Pancreas (tissue), 10 donors: ENCODE data around the gene RAPGEF3. TPM values are rescaled to one million over a fixed set of nuclear protein-coding genes. Genes with fewer than 3 reads are reported as not detected.
A peak's percentile ranks its signal among the peaks of the same experiment; 100 is the strongest.

Experiments used
- ATAC-seq, 4 donors: fragments of 200-7000 bp; cut with Tn5 transposase; one replicate each; pipeline versions ENCODE4 v1.8.0 to v1.9.1; 2020; ENCODE audit warnings: mild to moderate bottlenecking in 4 of 4, moderate library complexity in 4 of 4
- DNase-seq, 6 donors: peaks; one replicate each; pipeline ENCODE4 v3.0.0-alpha.2; 2020
- FAIRE-seq: peaks from 2 replicates; lab custom pipeline; 2012; peaks lifted over from hg19 to GRCh38; lab: Jason Lieb, UNC
- H3K27ac ChIP-seq, 4 donors: fragments of 200-600 bp; sonication (generic); 1 replicate in 3 of 4; 2 replicates in 1 of 4; pipeline versions ENCODE4 v1.5.0 to v1.8.0; 2020
- H3K27me3 ChIP-seq, 4 donors: fragments of 200-600 bp; one replicate each; pipeline ENCODE4 v1.8.0; 2021
- H3K36me3 ChIP-seq, 3 donors: fragments of 200-600 bp; sonication (generic) in 1 of 3; one replicate each; pipeline versions ENCODE4 v1.5.0 to v1.8.0; 2020 to 2021
- H3K4me1 ChIP-seq, 3 donors: fragments of 200-600 bp; one replicate each; pipeline ENCODE4 v1.8.0; 2021
- H3K4me3 ChIP-seq, 4 donors: fragments of 200-600 bp; sonication (generic) in 2 of 4; one replicate each; pipeline versions ENCODE4 v1.5.0 to v1.8.0; 2020 to 2021
- H3K9me3 ChIP-seq, 4 donors: fragments of 200-600 bp; one replicate each; pipeline ENCODE4 v1.8.0; 2021
- WGBS, 2 donors: extraction: QIAGEN DNeasy Blood & Tissue Kit; methylation state at CpG; one replicate each; pipeline ENCODE4 v1.1.7; 2013; 5-methylcytosine and 5-hydroxymethylcytosine counted together
- intact Hi-C, 3 donors: fragments of 100-400 bp; cut with DNase I; formaldehyde crosslinking; loops; one replicate each; pipeline versions ENCODE4 v1.11.1 to v1.14.2; 2022
- polyA plus RNA-seq, 2 donors: library from polyadenylated mRNA; stranded (reverse); fragments of 200-250 nt; gene quantifications; one replicate each; pipeline ENCODE4 v1.2.3, GENCODE V29; 2013
- total RNA-seq, 6 donors: library from RNA; stranded (reverse); fragmentation: NEBNext Ultra II Directional in 4 of 6; extraction: Animal tissue kit (Norgen Biotek cat#: 25700) in 4 of 6; gene quantifications; one replicate each; pipeline versions ENCODE4 v1.2.1 to v1.2.4, GENCODE V29; 2021 to 2023
- TF ChIP-seq, protein P1 (sequence below), 4 donors: fragments of 200-600 bp; sonication (generic) in 3 of 4; IDR thresholded peaks; one replicate each; pipeline versions ENCODE4 v1.5.0 to v1.8.0; 2021; ENCODE audit warnings: antibody characterized with exemption in 4 of 4
- donor health status: healthy with polysubstance abuse.
- donor health status: DM: no; HTN: no; CAD: no; lungs with moderate emphysema.
- donor health status: DM: no; HTN: no; CAD: no.
- donor health status: control.
- donor health status: control.
- donor health status: Bipolar disorder and iron deficiency.
- donor health status: DM: yes; HTN: yes; CAD: no.
- donor health status: DM: no; HTN: no; CAD: no.
- donor health status: DM: no; HTN: no; CAD: no.
- donor health status: DM: yes; HTN: yes; CAD: no.

The RAPGEF3 gene
- total and polyA plus RNA-seq, 8 donors, result 2.5 to 54.4 (median 5.5) TPM

DNA sequence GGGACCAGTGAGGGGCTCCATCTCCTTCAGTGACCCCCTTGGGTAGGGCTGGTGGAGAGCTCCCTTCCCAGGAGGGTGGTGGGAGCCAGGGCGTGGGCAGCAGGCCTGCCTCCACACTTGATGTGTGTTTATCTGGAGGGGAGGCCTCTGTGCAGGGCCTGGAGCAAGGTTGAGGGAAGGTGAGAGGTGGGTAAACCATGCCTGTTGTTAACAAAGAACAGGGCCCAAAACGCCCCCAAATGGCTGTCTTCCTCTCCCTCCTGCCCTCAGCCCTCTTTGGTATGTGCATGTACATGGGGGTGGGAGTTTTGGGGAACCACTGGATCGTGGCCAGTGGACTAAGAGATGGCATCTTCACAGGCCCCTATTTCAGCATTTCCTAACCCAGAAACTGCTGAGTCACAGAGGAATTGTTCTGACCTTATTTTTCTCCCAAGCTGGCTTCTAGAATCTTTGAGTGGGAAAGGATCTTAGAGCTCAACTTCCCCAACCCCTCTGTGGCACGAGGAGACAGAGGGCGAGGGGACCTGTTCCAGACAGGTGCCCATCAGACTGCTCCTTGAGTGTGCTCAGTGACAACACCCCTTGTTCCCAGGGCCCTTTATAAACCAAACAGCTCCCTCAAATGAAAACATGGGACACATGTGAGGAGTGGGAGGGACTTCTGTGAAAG, 17.9 kb upstream of the RAPGEF3 start:
- DNase-seq (no peak), ATAC-seq (no peak), FAIRE-seq (no peak)
- Histone ChIP-seq H3K4me1 (peaks cover 0 to 16% (median 0%) of the 10 kb centered on the region in 3 donors), H3K27ac (no peak overlapping the region), H3K36me3 (no peaks in the 10 kb centered on the region), H3K27me3 (no peaks in the 10 kb centered on the region), H3K9me3 (no peaks in the 10 kb centered on the region), H3K4me3 (no peak overlapping the region)
- intact Hi-C loops, result loop anchor here in 2 of 3 donors (5.0 to 10.0 kb wide), 3 partner anchors 34 to 744 kb away; no protein-coding TSS in a partner anchor
- 70 to 71% methylated on average over 5 of the region's 5 CpGs for WGBS, 2 donors
- TF ChIP-seq, protein P1, sequence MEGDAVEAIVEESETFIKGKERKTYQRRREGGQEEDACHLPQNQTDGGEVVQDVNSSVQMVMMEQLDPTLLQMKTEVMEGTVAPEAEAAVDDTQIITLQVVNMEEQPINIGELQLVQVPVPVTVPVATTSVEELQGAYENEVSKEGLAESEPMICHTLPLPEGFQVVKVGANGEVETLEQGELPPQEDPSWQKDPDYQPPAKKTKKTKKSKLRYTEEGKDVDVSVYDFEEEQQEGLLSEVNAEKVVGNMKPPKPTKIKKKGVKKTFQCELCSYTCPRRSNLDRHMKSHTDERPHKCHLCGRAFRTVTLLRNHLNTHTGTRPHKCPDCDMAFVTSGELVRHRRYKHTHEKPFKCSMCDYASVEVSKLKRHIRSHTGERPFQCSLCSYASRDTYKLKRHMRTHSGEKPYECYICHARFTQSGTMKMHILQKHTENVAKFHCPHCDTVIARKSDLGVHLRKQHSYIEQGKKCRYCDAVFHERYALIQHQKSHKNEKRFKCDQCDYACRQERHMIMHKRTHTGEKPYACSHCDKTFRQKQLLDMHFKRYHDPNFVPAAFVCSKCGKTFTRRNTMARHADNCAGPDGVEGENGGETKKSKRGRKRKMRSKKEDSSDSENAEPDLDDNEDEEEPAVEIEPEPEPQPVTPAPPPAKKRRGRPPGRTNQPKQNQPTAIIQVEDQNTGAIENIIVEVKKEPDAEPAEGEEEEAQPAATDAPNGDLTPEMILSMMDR (IDR thresholded peaks at IDR 0.05), result no peak

DNA sequence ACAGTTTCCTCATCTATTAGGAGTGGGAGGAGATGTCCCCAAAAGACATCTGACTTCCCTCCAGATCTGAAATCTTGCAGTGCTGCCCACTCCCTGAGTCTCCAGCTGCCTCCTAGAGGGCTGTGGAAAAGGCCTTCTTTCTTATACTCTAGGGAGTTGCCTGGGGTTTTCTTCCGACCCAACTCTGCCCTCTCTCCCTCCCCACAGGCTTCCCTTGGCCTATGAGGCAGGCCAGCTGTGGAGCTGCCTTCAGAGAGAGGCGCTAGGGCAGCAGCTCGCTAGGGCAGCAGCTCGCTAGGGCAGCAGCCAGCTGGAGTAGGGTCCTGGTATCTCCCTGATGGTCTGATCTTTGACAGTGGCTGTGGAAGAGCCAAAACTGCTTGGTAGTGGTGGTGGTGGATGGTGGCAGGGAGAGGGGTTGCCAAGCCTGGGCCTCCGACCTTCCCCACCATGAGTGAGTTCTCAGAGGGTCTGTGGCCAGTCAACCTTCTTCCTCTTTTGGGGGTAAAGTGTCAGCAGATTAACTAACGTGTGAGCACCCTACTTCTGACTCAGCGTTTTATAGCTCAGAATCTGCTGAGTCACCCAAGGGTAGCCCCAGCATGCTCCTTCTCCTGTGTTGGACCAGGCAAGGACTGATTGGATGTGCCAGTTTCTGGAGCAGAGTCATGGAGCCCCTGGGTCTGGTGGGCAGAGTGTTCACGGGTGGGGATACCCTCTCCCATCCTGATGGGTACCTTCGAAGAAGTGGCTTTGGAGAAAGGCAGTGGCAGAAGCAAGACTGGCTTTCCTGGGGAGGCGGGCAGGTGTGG, 16.6 kb upstream of the RAPGEF3 start:
- WGBS, 2 donors, result 76 to 81% methylated on average over 10 of the region's 10 CpGs
- TF ChIP-seq, protein P1 (IDR thresholded peaks at IDR 0.05), result no peak
- Histone ChIP-seq H3K27ac (no peak overlapping the region), H3K27me3 (no peaks in the 10 kb centered on the region), H3K36me3 (no peaks in the 10 kb centered on the region), H3K4me3 (no peak overlapping the region), H3K9me3 (no peaks in the 10 kb centered on the region), H3K4me1 (peaks cover 0 to 16% (median 0%) of the 10 kb centered on the region in 3 donors)
- FAIRE-seq, result no peak
- no peak for DNase-seq
- no peak for ATAC-seq
- intact Hi-C loops, result loop anchor here in 2 of 3 donors (5.0 to 10.0 kb wide), 3 partner anchors 33 to 743 kb away; no protein-coding TSS in a partner anchor

DNA sequence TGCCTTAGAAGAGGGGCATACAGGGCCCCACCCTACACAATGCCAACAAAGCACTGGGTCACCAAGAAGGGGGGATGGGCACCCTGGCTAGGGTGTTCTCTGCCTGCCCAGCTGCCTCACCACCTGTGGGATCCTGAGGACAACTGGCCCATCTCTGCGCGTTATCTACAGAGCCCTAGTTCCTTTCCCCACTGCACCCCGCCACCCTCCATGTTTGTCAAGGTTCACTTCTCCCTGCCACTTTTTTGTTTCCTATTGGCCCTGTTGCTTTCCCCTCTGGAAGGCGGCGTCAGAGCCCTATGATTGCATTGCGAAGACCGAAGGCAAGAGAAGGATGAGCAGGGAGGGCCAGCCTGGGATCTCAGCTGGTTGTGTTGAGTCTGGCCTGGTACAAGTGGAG, 16.0 kb upstream of the RAPGEF3 start:
- DNase-seq, result no peak
- intact Hi-C loops, result loop anchor here in 2 of 3 donors (5.0 to 10.0 kb wide), 3 partner anchors 32 to 742 kb away; no protein-coding TSS in a partner anchor
- Histone ChIP-seq H3K36me3 (no peaks in the 10 kb centered on the region), H3K4me1 (peaks cover 0 to 16% (median 0%) of the 10 kb centered on the region in 3 donors), H3K9me3 (no peaks in the 10 kb centered on the region), H3K27me3 (no peaks in the 10 kb centered on the region), H3K4me3 (no peak overlapping the region), H3K27ac (no peak overlapping the region)
- ATAC-seq, result no peak
- WGBS, 2 donors, result 93 to 95% methylated on average over 7 of the region's 7 CpGs
- FAIRE-seq, result no peak
- TF ChIP-seq, protein P1 (IDR thresholded peaks at IDR 0.05), result no peak

DNA sequence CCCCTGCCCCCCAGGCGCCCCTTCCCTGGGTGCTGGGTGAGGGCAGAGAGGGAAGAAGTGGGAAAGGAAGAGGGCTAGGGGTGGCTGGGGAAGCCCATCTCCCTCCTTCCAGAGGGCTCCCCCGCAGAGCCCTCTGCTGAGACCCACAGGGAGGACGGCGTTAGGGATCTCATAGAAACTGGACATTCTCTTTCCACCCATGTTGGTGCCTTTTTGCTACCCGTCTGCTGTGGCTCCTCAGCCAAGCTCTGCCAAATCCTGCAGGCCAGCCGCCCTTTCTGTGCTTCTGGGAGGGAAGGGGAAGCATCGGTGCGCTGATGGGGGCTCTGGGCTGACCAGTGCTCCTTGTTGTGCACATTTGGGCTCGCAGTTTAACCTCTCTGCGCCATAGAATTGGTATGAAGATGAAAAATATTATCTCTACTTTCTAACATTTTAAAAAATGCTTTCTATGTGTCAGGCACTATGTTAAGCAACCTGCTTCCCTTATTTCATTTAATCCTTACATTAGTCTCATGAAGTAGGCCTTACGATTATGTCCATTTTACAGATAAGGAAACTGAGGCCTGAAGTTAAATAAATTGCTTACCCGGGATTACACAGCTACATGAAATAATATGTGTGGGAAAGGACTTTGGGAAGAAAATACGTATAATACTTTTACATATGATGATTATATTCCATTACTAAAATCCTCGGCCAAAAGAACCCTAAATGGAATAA, 15.3 kb upstream of the RAPGEF3 start:
- Histone ChIP-seq H3K27ac (peak overlapping the region in 3 of 4 donors; percentile 66 to 83 (median 73)), H3K36me3 (no peaks in the 10 kb centered on the region), H3K4me1 (peaks cover 0 to 16% (median 0%) of the 10 kb centered on the region in 3 donors), H3K4me3 (peak overlapping the region; percentile 54 to 96 (median 93)), H3K27me3 (no peaks in the 10 kb centered on the region), H3K9me3 (no peaks in the 10 kb centered on the region)
- TF ChIP-seq, protein P1 (IDR thresholded peaks at IDR 0.05), result no peak
- WGBS, 2 donors, result 35 to 41% methylated on average over 14 of the region's 14 CpGs
- DNase-seq (peak in 1 of 6 donors; percentile 51), FAIRE-seq (no peak), ATAC-seq (no peak)
- intact Hi-C loops, result loop anchor here in 1 of 3 donors (10.0 kb wide), 1 partner anchor 59 kb away; no protein-coding TSS in a partner anchor
